Stromal cell of bone marrow (primary cell): Measurements from ENCODE around the gene ZSCAN29.
A peak's percentile ranks its signal among the peaks of the same experiment; 100 is the strongest.

Source experiments
- DNase-seq: peaks from one replicate; pipeline ENCODE4 v3.0.0-alpha.2; 2012; ENCODE audit warnings: low read depth

ZSCAN29 gene

DNA sequence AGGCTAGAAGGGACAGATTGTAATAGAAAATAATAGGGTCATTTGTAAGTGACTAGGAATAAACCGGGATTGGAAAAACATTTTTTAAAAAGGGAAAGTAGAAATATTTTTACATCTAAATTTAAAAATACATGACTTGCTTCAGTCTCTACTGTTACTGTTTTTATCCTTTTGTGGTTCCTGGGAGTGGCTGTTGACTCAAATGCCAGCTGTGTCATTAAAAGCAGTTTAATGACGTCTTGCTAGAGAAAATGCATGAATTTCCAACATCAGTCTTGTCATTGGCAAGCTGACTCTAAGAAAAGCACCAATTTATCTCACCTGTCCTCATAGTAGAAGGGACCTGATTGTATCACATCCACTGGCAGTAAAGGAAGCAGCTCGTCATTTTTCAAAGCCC lies 23.7 kb downstream of the ZSCAN29 start:
- no peak for DNase-seq

DNA sequence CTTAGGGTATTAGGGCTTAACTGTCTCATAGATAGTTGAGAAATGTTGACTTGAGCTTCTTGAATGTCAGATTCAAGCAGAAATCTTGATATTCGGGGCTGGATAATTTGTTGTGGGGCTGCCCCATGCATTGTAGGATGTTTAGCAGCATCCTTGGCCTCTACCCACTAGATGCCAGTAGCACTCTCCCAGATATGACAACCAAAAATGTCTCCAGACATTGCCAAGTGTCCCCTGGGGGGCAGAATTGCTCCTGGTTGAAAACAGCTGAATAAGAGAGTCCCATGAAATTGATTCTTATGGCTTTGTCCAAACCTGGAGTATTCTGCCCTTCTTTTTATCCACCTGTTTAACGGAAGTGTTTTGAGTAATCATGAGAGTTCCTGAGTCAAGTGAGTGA lies 24.5 kb downstream of the ZSCAN29 start:
- DNase-seq = no peak

DNA sequence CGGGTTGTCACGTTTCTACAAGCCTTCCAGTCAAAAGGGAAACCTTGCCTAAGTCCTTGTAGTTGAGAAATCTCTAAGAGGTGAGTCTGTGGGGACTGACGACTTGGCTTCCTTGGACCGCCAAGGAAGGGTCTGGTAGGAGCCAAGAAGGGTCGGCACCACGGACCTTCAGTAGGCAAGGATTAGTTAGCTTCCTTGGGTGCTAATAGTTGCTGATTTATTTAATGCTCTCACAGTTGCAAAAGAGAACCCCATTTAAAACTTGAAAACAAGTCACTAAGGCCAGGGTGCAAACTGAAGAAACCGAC lies 40.1 kb downstream of the ZSCAN29 start:
- DNase-seq = no peak

DNA sequence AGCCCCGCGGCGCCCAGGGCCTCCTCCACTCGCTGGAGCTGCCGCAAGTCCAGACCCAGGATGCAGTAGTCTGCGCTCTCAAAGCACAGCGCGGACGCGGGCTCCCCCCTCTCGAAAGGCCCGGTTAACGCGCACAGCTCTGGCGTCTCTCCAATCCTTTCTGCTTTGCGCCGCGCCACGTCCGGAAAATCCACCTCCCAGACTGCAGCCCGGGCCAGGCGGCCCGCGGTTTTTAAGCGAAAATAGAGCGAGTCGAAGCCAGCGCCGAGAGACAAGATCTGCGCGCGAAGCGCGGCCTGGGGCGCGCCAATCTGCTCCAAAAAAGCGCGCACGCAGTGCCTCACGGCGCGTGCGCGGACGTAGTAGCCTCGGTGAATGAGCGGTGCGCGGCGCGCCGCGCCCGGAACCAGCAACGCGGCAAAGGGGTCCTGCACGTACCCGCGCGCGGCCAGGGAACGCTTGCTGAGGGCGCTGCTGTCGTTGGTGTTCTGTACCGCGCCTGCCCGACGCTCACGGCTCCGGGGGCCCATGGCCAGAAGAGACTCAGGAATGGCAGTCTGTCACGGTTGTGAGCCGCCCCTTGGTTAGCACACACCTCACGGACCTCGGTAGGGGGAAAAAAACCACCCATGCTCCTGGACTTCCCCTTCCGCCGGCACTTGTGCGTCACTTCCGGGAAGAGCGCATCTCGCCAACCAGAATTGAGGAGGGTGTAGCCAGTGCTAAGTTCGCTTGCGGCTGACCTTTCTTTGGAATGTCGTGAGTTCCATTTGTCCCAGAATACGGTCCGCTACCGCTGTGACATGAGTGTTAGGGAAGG lies 40.7 kb downstream of the ZSCAN29 start, which contains the start of gene LCMT2:
Gene LCMT2, minus strand, starts transcription at position 614 of the 820 bp plus-strand sequence. Its CDS starts 84 bp downstream, at position 530.
- DNase-seq = peak; percentile 89

DNA sequence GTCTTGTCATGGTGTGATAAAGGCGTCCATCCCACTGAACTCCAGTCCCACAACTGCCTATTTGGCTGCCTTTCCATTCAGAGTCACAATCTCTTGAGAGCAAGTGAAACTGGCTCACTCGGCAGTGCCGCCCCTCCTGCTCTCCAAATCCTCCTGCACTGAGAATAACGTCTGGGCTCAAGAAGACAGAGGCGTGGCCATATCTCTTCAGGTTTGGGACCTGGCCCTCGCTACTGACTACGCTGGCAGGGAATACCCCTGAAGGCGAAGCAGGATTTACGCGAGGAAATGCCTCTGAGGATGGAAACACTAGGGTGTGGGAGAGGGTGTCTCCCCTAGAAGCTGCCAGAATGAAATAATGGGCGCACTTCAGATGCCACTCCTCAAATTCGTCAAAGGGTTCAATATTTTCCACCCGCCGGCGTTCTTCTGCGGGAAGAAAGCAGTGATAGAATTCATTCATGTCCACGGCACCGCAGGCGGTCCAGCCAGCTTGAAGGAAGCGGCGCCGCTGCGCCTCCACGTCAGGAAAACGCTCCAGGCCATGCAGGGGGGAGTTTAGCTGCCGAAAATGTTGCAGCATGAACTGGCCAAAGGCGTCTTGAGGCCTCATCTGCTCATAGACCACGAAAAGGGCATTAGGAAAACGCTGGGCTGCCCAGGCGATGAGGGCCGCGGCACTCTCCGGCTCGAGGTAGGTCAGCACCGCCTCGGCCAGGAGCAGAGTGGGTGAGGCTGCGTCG lies 41.5 kb downstream of the ZSCAN29 start:
- peak; percentile 8 for DNase-seq

DNA sequence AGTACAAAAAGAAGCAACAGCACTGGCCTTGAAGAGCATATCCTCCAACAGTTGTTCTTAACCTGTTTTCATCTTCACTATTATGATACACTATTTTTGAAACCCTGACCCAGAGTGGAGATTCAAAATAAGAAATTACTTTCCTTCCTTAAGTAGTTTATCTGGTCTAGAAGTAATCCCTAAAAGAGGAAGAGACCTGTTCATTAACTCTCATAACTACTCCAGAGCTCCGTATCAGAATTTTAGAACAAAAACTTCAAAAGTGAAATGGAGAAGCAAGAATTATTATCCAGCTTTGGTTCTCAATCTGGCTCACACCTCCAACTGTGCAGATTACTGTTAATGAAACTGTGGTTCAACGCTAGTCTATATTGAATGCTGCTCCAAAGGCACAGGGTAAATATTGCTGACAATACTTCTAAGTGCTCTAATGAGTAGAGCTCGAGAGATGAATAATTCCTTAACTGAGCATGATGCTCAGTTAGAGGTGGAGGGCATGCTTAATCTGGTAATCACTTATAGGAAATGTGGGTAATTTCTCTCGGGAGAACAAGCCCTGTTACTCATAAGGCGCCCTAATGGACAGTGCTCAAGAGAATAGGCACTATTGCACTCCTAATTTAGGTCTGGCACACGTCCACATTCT lies 45.7 kb downstream of the ZSCAN29 start:
- DNase-seq = no peak

DNA sequence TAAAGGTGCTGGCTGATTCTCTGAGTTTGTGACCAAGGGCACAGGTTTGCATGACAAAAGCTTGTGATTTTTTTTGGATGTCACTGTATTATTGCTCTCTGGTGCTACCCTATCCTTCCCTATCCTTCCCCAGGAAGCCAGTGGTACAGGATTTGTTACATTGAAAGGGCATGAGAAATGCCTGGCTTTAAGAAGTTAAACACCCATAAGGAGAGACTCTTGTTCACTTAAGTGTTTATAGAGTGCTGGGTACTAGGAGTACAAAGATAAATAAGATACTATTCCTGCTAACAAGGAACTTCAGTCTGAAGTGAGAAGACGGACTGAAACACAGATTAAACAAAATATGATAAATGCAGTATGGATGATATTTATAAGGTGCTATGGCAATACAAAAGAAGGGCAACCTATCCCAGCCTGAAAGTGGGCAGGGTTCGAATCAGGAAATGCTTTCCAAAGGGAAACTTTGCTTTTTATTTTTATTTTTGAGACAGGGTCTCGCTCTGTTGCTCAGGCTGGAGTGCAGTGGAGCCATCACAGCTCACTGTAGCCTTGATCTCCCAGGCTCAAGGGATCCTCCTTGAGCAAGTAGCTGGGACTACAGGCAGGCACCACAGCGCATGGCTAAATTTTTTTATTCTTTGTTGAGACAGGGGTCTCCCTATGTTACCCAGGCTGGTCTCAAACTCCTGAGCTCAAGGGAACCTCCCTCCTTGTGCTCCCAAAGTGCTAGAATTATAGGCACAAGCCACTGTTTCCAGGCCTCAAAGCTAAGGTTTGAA lies 51.7 kb downstream of the ZSCAN29 start:
- no peak for DNase-seq

DNA sequence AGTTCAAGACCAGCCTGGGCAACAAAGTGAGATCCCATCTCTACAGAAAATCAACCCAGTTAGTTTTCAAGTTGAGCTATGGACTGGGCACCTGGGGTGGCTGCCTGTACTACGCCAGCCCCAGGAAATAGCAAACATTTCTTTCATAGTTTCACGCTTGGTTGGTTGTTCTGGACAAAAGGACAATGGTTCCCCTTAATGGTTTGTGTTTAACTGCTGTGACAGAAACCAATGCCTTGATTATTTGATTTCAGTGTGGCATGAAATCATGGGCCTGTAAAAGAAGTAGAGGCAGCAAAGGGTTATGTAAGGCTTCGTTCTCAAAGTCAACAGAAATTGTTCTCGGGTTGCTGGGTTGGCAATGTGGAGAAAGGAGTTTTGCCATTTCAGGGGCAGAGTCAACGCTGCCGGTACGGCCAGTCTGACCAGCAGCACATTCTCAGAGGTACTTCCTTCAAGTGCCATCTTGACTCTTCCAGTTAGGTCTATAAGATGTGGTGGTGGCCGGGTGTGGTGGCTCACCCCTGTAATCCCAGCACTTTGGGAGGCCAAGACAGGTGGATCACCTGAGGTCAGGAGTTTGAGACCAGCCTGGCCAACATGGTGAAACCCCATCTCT lies 53.2 kb downstream of the ZSCAN29 start:
- DNase-seq = no peak

DNA sequence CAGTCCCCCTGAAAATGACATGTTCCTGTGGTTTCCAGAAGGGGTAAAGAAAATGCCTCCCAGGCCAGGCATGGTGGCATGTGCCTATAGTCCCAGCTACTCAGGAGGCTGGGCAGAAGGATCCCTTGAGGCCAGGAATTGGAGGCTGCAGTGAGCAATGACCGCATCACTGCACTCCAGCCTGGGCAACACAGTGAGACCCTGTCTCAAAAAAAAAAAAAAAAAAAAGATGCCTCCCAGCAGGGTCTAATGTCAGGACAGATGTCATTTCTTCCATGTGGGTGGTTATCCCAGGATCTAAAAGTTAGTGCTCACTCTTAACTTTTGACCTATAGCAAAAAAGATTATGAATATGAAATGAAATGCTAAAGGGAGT lies 53.9 kb downstream of the ZSCAN29 start:
- no peak for DNase-seq

DNA sequence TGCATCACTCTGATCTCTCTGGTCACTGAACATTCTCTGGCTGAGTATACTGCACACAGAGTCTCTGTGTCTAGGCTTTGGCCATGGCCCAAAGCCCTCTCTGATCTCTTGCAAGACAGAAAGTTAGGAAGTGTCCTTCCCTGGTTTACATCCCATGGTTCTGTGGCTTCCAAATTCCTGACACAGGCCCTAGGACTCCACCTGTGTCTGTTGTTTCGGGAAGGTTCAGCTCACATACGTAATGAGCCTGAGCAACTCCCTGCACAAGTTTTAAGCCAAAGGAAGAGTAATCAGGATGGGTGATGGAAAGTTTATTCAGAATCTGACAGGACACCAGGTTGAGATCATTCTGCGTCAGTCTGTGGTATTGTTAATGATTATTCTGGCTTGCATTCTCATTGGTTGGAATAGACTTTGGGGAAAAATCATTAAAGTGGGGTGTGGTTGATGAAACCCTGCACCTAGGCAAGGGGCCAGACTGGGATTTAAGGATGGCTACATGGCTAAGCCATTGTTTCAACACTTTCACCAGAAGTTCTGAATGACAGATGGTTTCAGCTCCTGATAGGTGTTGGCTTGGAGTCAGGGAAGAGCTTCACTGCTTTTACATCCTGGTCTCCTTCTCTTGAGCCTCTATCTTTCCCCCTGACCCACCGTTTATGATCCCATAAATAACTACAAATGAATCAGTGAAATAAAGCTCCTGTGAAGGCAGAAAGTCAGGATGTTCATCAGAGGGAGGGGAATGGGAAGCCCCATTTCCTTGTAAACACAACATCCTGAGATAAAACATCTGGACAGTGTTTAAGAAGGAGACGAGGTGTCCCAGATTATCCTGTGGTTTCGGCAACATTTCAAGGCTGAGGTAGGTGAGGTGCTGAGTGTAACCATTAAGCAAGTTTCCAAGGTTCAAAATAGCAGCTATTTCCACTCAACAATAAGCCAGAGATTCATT lies 54.5 kb downstream of the ZSCAN29 start:
- DNase-seq = no peak

DNA sequence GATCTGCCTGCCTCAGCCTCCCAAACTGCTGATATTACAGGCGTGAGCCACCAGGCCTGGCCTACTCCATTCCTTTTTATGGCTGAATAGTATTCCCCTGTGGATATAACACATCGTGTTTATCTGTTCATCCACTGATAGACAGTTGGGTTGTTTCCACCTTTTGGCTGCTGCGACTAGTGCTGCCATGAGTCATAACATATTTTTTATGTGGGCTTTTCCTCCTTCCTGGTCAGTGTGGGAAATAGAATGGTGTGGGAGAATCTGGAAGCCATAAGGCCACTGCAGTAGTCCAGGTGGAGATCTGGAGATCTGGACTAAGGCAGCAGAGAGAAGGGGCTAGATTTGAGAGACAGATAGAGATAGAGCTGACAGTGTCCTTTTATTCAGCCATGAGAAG lies 56.7 kb downstream of the ZSCAN29 start:
- no peak for DNase-seq

DNA sequence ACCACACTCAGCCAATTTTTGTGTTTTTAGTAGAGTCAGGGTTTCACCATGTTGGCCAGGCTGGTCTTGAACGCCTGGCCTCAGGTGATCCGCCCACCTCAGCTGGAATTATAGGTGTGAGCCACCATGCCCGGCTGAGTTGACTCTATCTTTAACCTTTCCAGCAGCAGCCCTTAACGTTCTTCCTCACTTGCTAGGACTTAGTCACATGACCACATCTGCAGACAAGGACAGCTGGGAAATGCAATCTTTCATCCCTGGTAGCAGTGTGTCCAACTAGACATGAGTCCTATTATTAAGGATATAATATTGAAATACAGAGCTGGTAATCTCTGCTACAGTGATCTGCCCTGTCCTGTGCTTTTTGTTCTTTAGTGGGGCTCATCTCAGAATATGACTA lies 58.5 kb downstream of the ZSCAN29 start:
- DNase-seq = no peak
